ENCODE data around the gene AAMDC. TPM values are rescaled to one million over a fixed set of nuclear protein-coding genes. Genes with fewer than 3 reads are reported as not detected.

The AAMDC gene
- total RNA-seq, 1 donor from 2014 or later: 139 TPM

Other genes starting within 250 kb of the AAMDC start
- 0.78 TPM for gene AQP11, start 231.2 kb upstream of the AAMDC start, total RNA-seq
- gene CLNS1A, start 183.3 kb upstream of the AAMDC start, total RNA-seq: 76.9 TPM
- 34.8 TPM for gene RSF1, start 422 bp upstream of the AAMDC start, total RNA-seq
- 15.6 TPM for gene INTS4, start 173.5 kb downstream of the AAMDC start, total RNA-seq
- 0.24 TPM for gene KCTD14, start 202.1 kb downstream of the AAMDC start, total RNA-seq
- gene THRSP, start 242.7 kb downstream of the AAMDC start, total RNA-seq: 4.8 TPM

Data from Right ventricle myocardium inferior (tissue), 1 donor.